Measurements from ENCODE around the gene RBMXL3. TPM values are rescaled to one million over a fixed set of nuclear protein-coding genes. Genes with fewer than 3 reads are reported as not detected.

The RBMXL3 gene
- polyA plus RNA-seq, 3 donors: not detected

DNA sequence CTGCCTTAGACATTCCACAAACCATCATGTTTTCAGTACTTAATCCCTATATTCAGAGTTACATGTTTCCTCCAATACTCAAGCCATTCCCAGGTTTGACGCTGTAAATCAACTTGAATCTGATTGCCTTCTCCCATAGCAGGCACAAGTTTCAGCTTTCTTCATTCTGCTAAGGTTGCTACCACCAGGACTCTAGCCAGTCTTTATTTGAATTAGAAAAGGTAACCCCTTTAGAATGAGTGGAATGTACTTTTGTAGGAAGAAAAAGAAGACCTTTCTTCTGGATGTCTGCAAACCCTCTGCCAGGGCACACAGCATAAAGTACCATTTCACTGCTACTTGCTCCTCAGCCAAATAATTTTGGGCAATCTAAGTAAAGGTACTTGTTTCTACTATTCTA, 10.7 kb upstream of the RBMXL3 start:
- no peak overlapping the region for H3K4me3 ChIP-seq (replicated peaks in 1 of 3; ENCODE audit: low read depth in 2 of 3, low read length in 3 of 3)
- H3K9ac ChIP-seq (ENCODE audit: insufficient read depth, low read length, poor library complexity, severe bottlenecking): no peak overlapping the region
- no peak overlapping the region for H3K4me2 ChIP-seq (replicated peaks; ENCODE audit: extremely low read depth, low read length, poor library complexity, severe bottlenecking)
- H3K79me2 ChIP-seq (ENCODE audit: insufficient read depth, low read length): no peaks in the 10 kb centered on the region
- H3K9me3 ChIP-seq (replicated peaks in 1 of 2; ENCODE audit: control insufficient read depth in 1 of 2, insufficient read depth in 1 of 2, low read length in 2 of 2): no peaks in the 10 kb centered on the region
- intact Hi-C loops (cut with micrococcal nuclease): no loop called here
- no peaks in the 10 kb centered on the region for H3K36me3 ChIP-seq (replicated peaks in 1 of 2; ENCODE audit: control insufficient read depth in 1 of 2, insufficient read depth in 2 of 2, low read length in 2 of 2)
- no peak overlapping the region for H3K27ac ChIP-seq (ENCODE audit: low read depth in 1 of 2, low read length in 2 of 2)
- WGBS (ENCODE audit: insufficient coverage): 100% methylated on average over 1 of the region's 1 CpG
- peaks cover 0 to 2% of the 10 kb centered on the region in 2 donors for H3K27me3 ChIP-seq (ENCODE audit: control insufficient read depth in 2 of 2, insufficient read depth in 2 of 2, low read length in 2 of 2)
- no peak for DNase-seq
- Mint-ChIP-seq H3K27ac (no peak overlapping the region), H3K4me1 (no peaks in the 10 kb centered on the region), H3K36me3 (no peaks in the 10 kb centered on the region), H3K9me3 (peaks cover 0 to 4% (median 0%) of the 10 kb centered on the region in 7 donors), H3K27me3 (ENCODE audit: low read depth in 3 of 3) (peaks cover 0 to 4% (median 0%) of the 10 kb centered on the region in 3 donors), H3K4me3 (no peak overlapping the region)
- H3K4me1 ChIP-seq (ENCODE audit: control insufficient read depth in 1 of 2, insufficient read depth in 2 of 2, low read length in 2 of 2): no peaks in the 10 kb centered on the region
- no peaks in the 10 kb centered on the region for H4K20me1 ChIP-seq (ENCODE audit: insufficient read depth, low read length)
- H2AFZ ChIP-seq (ENCODE audit: insufficient read depth, low read depth, low read length, poor library complexity, severe bottlenecking): no peak overlapping the region
- TF ChIP-seq, protein P1, sequence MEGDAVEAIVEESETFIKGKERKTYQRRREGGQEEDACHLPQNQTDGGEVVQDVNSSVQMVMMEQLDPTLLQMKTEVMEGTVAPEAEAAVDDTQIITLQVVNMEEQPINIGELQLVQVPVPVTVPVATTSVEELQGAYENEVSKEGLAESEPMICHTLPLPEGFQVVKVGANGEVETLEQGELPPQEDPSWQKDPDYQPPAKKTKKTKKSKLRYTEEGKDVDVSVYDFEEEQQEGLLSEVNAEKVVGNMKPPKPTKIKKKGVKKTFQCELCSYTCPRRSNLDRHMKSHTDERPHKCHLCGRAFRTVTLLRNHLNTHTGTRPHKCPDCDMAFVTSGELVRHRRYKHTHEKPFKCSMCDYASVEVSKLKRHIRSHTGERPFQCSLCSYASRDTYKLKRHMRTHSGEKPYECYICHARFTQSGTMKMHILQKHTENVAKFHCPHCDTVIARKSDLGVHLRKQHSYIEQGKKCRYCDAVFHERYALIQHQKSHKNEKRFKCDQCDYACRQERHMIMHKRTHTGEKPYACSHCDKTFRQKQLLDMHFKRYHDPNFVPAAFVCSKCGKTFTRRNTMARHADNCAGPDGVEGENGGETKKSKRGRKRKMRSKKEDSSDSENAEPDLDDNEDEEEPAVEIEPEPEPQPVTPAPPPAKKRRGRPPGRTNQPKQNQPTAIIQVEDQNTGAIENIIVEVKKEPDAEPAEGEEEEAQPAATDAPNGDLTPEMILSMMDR (IDR thresholded peaks at IDR 0.05): no peak

DNA sequence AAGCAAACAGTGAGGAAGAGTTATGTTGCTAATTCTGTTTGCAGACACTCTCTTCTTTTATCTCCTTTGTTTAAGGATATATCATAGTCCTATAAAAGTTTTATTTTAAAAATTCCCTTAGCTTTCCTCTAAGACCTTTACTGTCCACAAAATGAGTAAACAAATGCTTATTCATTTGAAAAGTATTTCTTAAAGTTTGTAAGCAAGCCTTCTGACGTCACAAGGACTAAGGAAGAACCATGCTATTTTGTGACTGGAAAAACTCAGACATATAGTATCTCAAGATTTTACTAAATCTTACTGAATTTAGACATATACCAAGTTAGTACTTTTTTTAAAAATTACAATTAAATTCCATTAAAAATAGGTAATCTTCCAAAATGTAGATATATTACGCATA, 5.2 kb upstream of the RBMXL3 start:
- Histone ChIP-seq H3K27me3 (ENCODE audit: control insufficient read depth in 2 of 2, insufficient read depth in 2 of 2, low read length in 2 of 2) (peaks cover 0 to 2% of the 10 kb centered on the region in 2 donors), H3K4me1 (ENCODE audit: control insufficient read depth in 1 of 2, insufficient read depth in 2 of 2, low read length in 2 of 2) (no peaks in the 10 kb centered on the region), H3K36me3 (replicated peaks in 1 of 2; ENCODE audit: control insufficient read depth in 1 of 2, insufficient read depth in 2 of 2, low read length in 2 of 2) (no peaks in the 10 kb centered on the region), H3K79me2 (ENCODE audit: insufficient read depth, low read length) (no peaks in the 10 kb centered on the region), H2AFZ (ENCODE audit: insufficient read depth, low read depth, low read length, poor library complexity, severe bottlenecking) (no peak overlapping the region), H3K9me3 (replicated peaks in 1 of 2; ENCODE audit: control insufficient read depth in 1 of 2, insufficient read depth in 1 of 2, low read length in 2 of 2) (peaks cover 0 to 3% of the 10 kb centered on the region in 2 donors), H3K27ac (ENCODE audit: low read depth in 1 of 2, low read length in 2 of 2) (no peak overlapping the region), H3K4me2 (replicated peaks; ENCODE audit: extremely low read depth, low read length, poor library complexity, severe bottlenecking) (no peak overlapping the region), H3K4me3 (replicated peaks in 1 of 3; ENCODE audit: low read depth in 2 of 3, low read length in 3 of 3) (no peak overlapping the region), H4K20me1 (ENCODE audit: insufficient read depth, low read length) (no peaks in the 10 kb centered on the region), H3K9ac (ENCODE audit: insufficient read depth, low read length, poor library complexity, severe bottlenecking) (no peak overlapping the region)
- no peak for DNase-seq
- Mint-ChIP-seq H3K27ac (no peak overlapping the region), H3K4me1 (no peaks in the 10 kb centered on the region), H3K4me3 (no peak overlapping the region), H3K36me3 (no peaks in the 10 kb centered on the region), H3K27me3 (ENCODE audit: low read depth in 3 of 3) (peaks cover 0 to 2% (median 0%) of the 10 kb centered on the region in 3 donors), H3K9me3 (peaks cover 0 to 3% (median 2%) of the 10 kb centered on the region in 7 donors)
- intact Hi-C loops (cut with micrococcal nuclease): no loop called here
- TF ChIP-seq, protein P1 (IDR thresholded peaks at IDR 0.05): no peak
- WGBS (ENCODE audit: insufficient coverage): no CpG with 5 or more reads among the region's 2 CpGs
